ENCODE results near the gene ITPK1.

ITPK1 gene

DNA sequence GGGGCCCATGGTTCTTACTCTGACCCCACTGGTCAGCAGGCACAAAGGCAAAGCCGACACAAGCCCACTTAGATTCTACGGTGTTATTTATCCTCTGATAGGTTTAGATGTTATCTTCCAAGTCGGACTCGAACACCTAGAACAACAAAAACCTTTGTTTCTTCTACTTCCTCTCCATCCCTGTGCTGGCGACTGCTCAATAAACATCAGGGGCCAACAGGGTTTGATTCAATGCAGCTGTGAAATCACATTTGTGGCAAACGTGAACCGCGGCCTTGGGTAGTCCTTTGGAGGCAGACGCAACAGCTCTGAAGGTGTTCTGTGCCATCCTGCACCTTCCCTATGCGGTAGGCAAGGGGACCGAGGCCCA, 105.6 kb downstream of the ITPK1 start:
- DNase-seq (ENCODE audit: low read depth): no peak

DNA sequence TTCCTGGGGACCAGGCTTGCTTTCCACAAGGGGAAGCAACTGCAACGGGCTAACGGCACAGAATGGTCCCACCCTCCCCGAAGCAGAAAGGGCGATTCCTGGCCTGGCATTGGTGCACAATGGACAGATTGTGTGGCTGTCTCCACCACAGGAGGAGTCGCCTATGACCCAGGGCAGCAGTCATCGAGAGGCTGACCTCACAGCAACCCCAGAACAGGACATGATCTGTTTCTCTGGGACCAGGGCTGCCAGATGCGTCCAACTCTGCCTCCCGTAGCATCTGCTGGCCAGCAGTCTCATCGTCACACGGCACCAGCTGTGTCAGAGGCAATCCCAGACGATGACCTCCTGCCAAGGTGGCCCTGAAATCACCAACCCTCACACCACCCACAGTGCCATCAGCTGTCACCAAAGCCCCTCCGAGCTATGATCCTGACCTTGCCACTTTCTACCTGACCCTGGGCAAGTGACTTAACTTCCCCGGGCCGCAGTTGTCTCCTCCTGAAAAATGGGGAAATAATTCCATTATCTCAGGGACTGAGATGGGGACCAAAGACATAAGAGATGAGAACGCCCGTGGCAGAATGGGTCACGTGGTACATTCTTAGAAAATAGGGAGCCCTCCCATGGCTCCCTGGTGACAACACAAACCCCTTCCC, 106.1 kb downstream of the ITPK1 start:
- DNase-seq (ENCODE audit: low read depth): no peak

DNA sequence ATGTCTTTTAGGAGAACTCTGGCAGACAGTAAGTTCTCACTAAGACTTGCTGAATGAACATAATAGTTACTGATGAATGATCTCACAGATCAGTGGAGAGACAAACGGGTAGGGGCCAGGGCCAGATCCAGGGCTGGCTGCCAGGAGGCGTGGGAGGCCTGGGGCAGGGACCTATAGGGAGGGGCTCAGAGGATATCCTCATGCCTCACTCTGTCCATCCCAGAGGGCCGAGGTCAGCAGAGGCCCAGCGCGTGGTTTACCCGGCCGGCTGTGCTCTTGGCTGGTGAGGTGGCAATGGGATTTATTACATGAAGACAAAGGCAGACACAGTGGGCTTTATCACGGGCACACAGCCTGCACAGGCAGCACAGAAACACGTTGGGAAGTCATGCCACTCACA, 107.3 kb downstream of the ITPK1 start:
- no peak for DNase-seq (ENCODE audit: low read depth)

DNA sequence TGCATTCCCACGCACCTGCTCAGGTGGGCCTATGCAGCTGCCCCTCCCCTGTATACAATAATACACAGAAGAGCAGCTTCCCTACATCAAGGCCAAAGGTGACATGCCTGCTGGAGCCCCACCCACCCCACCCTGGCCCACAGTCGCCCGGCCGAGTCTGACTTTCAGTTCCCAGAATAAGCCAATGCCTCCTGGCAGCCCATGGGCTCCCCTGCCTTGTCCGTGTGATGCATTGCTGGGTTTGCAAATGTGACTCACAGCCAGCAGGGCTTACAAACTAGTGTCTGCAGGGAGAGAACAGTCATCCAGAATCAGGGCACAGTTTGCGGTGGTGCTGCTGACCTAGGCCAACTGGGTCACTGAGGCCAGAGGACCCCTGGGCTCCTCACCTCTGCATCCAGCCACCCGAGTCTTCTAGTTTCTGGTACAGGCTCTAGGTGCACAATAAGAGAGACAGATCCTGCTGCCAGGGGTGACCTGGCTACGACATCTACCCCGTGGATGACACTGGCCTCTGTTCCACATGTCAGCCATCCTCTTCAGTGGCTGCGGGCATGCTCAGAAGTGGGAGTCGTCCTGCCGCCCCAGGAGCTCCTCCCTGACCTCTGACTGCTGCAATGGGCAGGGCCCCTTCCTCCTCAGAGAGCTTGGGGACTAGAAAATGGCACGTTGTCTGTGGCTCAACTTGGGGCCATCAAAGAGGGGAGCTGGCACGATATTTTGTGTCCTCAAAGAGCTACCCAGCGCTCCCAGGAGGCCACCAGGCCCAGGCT, 108.3 kb downstream of the ITPK1 start:
- no peak for DNase-seq (ENCODE audit: low read depth)

DNA sequence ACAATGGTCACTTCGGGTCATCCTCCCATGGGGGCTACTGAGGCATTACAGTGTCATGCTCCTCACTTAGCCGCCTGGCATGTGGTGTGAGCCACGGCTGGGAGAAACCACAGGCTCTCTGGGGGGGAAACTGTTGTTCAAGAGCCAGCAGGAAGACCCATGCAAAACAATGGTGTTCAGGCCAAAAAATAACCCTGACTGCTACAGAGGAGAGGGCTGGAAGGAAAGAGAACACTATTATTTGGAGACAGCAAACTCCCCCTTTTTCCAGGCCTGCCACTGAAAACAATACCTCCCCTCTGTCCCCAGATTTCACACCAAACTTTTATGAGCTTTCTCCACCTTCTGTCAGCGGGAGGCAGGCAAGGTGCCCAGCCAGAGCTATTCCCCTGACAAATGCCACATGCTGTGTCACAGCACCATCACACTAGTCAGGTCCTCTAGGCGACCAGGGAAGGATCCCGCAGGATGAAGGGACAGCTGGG, 109.1 kb downstream of the ITPK1 start:
- no peak for DNase-seq (ENCODE audit: low read depth)

DNA sequence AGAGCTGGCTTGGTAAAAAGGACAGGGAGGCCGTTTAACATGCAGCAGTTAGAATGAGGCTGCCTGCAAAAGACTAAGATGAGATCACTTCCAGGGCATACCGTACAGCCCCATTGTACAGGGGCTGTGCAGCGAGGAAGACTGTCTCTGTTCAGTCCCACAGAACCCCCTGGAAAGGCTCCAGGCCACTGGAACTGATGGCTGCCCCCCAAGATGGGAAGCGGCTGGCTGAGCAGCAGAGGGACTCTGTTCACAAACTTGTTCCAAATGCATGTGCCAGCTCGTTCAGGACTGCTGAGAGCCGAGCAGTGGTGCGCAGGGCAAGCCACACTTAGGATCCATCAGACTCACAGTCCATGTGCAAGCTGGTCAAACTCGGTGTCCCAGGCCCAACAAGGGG, 109.9 kb downstream of the ITPK1 start:
- no peak for DNase-seq (ENCODE audit: low read depth)

DNA sequence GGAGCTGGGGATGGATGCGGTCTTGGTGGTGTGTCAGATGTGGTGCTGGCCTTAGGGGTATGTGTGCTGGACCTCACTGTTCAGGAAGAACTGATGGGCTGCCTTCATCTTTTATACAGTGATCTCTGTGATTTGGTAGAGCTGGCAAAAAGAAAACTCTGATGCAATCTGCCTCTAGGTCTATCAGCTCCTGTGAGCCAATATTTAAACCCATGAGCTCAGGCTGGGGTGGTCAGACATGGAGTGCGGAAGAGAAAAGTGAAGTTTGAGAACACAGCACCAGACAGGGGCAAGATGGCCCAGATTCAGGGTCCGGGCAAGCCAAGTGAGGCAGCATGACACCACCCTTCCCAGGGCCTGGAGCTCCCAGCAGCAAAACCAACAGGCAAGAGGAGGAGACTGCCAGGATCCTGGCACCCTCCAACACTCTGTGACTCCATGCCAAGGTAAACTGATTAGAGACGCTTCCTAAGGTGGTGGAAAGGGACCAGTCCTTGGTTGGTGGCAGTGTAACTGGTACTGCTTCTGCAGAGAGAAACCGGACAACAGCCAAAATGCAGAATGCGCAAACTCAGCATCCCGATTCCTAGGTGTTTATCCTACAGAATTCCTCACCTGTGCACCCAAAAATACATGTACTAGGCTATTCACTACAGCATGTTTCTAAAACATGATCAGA, 110.5 kb downstream of the ITPK1 start:
- no peak for DNase-seq (ENCODE audit: low read depth)

DNA sequence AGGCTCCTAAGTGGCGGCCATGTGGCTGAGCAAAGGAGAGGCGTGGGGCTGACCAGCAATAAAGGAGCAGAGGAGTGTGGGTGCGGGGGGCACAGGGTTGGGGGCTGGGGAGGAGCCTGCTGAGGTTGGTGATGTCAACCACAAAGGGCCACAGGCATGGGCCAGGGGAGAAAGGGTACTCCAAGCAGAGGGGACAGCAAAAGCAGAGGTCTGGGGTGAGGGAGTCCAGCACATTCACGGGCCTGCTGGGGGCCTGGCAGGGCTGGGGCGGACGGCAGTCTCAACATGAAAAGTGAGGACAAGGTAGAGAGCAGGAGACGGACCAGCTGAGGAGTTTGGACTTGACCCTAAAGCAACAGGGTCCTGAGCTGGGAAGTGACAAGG, 111.0 kb downstream of the ITPK1 start:
- no peak for DNase-seq (ENCODE audit: low read depth)

DNA sequence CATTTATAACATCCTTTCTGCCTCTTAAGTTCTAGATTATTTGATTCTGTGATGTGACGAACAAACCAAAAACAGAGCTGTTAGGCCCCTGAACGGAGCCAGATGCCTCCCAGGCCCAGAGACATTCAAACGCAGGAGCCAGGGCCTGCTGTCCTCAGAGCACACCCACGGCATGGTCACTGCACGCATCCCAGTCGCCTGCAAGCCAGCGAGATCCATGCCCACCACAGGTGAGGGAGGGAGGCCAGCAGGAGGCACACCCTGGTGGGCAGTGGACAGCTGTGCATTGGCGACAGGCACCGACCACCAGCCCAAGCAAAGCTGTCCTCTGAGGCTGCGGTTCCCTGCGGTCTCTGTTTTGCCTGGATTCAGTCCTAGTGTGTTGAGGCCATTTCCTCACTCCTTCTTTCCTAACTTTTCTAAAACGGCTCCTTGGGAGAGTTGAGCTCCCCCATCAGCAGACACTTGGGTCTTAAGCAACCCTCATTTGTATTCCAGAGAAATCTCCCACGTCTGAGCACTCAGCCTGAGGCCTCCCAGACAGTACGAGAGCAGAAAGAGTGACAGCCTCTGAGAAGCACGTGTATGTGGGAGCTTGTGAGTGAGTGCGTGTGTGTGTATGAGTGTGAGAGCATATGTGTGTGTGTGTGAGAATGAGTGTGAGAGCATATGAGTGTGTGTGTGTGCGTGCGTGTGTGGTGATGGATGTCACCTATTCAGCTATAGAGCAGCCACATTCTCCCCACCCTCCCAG, 111.6 kb downstream of the ITPK1 start:
- no peak for DNase-seq (ENCODE audit: low read depth)

DNA sequence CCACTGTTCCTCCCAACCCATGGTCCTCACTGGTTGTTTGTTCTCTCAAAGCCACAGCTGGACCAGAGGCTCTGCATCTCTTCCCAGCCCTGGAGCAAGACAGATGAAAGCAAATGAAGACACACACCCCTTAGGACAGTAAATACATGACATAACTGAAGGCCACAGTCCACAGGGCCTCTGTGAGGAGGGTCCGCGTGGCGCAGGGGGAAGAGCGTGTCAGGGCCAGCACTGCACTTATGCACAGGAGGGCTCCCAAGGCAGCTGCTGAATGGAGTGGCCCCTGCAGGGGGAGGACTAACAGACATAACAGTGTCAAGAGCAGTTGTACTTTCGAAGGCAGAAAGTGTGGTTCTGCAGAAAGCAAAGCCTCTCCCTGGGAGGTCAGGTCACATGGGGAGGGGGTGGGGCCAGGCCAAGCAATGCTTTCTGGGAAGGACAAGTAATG, 112.8 kb downstream of the ITPK1 start:
- DNase-seq (ENCODE audit: low read depth): no peak

DNA sequence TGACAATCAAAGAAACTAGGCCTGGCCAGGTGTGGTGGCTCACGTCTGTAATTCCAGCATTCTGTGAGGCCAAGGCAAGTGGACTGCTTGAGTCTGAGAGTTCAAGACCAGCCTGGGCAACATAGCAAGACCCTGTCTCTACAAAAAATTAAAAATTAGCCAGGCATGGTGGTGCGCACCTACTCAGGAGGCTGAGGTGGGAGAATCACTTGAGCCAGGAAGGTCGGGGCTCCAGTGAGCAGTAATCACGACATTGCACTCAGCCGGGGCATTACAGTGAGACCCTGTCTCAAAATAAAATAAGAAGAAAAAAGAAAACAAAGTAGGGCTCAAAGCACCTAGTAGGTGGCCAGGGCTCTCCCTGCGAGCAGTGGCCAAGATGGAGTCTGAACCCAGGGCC, 113.7 kb downstream of the ITPK1 start:
- no peak for DNase-seq (ENCODE audit: low read depth)

DNA sequence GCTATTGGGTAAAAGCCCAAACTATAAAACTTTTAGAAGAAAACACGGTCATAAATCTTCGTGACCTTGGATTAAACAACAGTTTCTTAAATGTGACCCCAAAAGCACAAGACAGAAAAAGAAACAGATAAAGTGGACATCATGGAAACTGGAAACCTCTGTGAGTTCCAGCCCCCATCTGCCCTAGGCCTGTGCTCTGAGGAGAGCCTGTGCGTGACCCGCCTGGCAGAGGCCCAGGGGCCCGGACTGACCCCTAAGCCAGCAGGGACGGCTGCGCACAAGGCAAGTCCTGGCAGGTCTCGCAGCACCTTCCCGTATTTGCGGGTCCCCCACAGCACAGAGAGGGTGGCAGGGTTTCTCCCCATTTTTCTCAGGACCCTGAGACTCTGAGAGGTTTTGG, 116.8 kb downstream of the ITPK1 start:
- DNase-seq (ENCODE audit: low read depth): no peak

DNA sequence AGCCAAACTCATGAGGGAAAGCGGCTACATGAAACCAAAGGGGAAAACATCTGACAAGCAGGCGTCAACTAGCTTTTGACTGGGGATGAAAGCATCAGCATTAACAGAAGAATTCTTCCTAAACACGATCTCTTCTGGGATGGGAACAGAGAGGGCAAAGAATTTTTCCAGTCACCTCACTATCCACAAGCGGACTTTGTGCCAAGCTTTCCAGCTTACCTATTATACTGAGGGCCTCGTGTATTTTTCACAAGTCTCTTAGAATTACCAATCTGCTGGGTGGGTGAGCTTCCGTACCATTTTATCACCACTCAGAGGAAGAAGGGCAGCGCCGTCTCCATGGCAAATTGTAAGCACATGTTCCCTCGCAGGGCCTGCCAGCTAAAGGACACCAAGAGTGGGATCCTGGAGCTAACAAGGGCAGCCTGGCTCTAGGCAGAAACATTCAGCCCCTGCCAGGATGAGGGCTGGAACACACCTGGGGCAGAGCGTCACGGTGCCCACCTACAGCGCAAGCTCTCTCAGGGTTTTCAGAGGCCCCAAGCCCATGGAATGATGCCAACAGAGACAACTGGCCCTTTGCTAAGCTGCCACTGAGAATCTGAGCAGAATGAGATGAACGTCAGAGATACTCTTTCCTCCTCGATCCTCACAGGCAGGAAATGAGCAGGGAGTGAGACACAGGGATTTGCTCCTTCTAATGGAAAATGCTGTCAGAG, 118.2 kb downstream of the ITPK1 start:
- DNase-seq (ENCODE audit: low read depth): no peak

DNA sequence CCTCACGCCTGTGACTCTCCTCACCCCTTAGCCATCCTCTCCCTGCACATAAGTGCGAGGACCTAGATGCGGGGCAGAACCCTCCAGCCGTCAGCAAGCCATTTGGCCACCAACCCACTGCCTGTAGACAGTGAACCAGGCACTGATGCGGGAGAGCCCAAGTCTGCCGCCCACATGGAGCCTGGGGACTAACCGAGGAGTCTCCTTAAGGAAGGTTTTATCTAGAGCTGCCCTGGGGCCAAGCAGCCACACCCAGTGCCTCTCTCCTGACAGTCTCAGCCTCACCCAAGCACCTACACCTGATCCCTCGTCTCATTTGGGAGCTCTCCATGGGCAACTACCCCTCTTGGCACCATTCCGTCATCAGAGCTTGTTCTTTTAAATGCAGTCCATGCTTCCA, 120.1 kb downstream of the ITPK1 start:
- DNase-seq (ENCODE audit: low read depth): no peak

DNA sequence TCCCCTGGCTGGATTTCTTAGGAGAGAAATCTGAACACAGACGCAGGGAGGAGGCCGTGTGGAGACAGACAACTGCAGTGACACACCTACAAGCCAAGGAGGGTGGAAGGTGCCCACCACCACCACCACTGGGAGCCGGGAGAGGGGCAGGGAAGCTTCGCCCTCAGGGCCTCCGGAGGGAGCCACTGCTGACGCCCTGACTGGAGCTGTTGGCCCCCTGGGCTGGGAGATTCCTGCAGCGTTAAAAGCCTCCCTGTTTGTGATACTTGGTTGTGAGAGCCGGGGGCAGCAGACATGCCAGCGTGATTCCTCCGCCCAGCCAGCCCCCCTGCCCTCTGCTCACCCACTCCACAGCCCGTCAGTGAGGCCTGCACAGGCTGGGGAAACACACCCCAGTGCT, 120.8 kb downstream of the ITPK1 start:
- no peak for DNase-seq (ENCODE audit: low read depth)

DNA sequence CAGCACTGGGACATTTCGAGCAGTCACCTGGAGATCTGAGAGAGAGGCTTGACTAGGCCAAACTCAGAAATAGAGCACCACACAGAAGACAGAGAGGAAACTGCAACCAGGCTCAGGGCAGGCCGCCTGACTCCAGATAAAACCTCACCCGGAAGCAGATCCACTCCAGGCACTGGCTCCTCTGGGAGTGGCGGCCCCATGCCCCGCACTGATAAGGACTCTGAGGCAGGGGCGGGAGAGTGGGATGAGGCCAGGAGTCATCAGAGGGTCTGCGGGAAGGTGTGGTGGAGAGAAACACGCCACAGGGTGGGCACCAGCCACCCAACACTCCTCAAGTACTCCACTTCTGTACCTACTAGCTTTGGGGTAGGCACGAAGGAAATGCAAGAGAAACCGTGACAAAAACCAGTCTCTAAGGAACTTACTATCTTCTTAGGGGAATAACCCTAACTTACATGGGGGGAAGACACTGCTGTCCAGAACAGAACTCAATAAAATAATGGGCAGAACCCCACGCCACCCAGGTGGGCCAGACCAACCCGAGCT, 121.5 kb downstream of the ITPK1 start:
- no peak for DNase-seq (ENCODE audit: low read depth)

DNA sequence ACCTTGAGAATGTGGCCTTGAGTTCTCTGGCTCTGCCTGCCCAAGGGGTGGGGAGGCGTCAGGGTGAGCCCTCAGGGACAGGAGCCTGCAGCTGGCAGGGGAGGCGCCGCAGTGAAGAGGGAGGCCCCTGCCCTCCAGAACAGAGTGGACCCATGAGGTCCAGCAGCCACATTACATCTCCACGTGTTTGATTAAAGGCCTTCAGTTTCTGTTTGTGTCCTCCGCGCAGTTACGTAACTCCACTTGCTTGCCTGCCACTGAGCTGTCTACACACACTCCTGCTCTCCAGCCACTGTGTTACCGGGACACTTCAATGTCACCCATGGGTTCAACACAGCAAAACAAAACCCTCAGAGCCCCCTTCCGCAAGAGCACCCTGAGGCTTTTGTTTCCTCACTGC, 122.4 kb downstream of the ITPK1 start:
- no peak for DNase-seq (ENCODE audit: low read depth)

DNA sequence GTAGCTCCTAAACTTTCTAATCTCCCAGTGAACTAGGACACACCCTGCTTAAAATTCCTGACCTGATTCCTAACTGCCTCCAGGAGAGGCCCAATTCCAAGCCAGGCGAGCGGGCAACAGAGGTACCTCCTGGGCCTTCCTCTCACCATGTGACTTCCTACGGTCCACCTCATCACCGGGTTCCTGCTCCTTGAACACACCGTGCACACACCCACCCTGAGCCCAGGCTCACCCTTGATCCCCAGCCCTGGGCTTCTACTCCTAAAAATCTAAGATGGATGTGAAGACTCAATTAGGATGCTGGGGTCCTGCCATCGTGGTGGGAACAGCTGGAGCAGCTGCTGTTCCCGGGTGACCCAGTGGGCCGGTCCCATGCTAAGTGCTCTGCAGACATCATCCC, 124.2 kb downstream of the ITPK1 start:
- no peak for DNase-seq (ENCODE audit: low read depth)

DNA sequence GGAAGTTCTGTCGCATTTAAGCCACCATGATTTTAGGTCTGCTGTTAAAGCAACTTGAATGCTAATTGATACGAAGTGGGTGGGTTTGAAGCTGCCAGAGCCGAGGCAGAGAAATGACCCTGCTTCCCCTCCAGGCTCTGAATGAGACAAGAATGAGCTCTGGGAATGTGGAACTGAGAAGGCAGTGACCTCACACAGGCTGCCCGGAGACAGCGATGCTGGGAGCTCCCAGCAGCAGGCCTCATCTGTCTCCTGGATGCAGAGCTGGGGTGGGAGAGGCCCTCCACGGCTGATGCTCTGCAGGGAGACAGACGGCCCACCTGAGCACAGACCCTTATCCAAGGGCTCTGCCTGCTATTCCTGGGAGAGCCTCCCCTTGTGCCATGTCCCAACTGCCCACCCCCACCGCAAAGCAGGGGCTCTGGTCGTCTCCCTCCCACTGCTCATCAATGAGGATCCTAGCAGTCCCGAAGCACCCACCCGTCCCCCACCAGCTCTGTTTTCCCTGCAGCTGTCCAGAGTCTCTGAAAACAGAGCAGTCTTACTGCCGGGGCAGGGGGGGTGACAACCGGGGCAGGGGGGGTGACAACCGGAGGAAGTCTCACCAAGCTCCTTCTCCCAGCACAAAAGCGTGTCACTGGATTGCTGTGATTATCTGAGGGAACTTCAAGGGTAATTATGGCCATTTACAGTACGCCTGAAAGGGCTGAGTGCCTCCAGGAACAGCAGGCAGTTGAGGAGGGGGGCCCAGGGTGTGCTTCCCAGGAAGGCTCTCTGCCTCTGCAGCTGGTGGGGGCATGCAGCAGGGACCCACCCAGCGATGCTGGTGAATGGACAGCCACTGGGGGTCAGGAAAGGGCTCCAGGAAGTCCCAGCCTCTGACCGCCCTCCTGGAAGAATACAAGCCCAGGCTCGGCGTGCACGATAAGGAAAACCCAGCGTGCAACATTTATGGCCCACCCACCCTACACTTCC, 125.0 kb downstream of the ITPK1 start:
- DNase-seq (ENCODE audit: low read depth): no peak

All from activated T-helper 9 cell treated with anti-CD3 and anti-CD28 coated beads, Interleukin-2, amount 50 U/mL, for 16 hours (primary cell).